ENCODE data around the gene RABL3. TPM values are rescaled to one million over a fixed set of nuclear protein-coding genes. Genes with fewer than 3 reads are reported as not detected.
A peak's percentile ranks its signal among the peaks of the same experiment; 100 is the strongest.

Gene RABL3
- total and polyA plus RNA-seq, 2 of the 4 experiments (the other 2 are of a cell fraction), result 5.3 to 17.0 TPM

DNA sequence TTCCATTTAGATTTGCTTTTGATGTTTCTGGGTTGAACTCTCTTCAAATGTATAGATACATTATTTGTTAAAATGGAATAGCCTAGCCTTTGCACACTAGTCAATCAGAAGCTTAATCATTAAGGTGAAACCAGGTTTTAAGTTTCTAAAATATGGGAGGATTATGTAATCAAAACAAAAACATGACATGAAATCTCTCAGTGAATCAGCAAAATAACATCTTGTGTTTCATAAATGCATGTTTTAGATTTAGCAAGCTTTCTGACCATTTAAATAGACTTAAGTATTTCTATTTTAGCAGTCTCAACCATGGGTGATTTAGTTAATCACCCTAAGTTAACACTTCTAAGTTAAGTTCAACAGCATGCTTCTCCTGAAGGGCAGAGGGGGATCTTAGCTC, 11.5 kb upstream of the RABL3 start:
- no peak overlapping the region for H2BK15ac ChIP-seq (ENCODE audit: low read depth, low read length)
- no peaks in the 10 kb centered on the region for H4K20me1 ChIP-seq (ENCODE audit: insufficient read depth, low read length)
- peaks cover 22 to 24% of the 10 kb centered on the region in 2 experiments for H3K79me1 ChIP-seq (ENCODE audit: low read depth in 1 of 2, low read length in 2 of 2)
- no peak overlapping the region for H3K4ac ChIP-seq (ENCODE audit: low read depth, low read length)
- 0 out of 2 replicates have a peak, but pooled peaks have one; percentile 24 for TF ChIP-seq CEBPB (IDR thresholded peaks at IDR 0.05; ENCODE audit: low read depth, low read length)
- TF ChIP-seq RFX5 (IDR thresholded peaks at IDR 0.05; ENCODE audit: low read depth, low read length), result no peak
- H4K8ac ChIP-seq (ENCODE audit: low read depth in 2 of 2, low read length in 2 of 2), result no peak overlapping the region
- POLR2A ChIA-PET (ENCODE audit: unreplicated experiment), result no interaction called here
- no peak overlapping the region for H3K18ac ChIP-seq (ENCODE audit: low read depth, low read length)
- no peak overlapping the region for H3K14ac ChIP-seq (replicated peaks; ENCODE audit: low read depth, low read length)
- peaks cover 7% of the 10 kb centered on the region for H3K36me3 ChIP-seq (ENCODE audit: control insufficient read depth, insufficient read depth, low read length)
- ATAC-seq (ENCODE audit: low read depth) (no peak), DNase-seq (peak; percentile 27)
- H2BK20ac ChIP-seq (ENCODE audit: low read depth, low read length), result no peak overlapping the region
- no peak overlapping the region for H3K27ac ChIP-seq (ENCODE audit: insufficient read depth, low read length)
- in situ Hi-C loops (cut with MboI; ENCODE audit: low sequenced_read_pairs), result no loop called here
- no peak overlapping the region for H2AFZ ChIP-seq (replicated peaks; ENCODE audit: low read length, poor library complexity)
- no peak overlapping the region for H4K5ac ChIP-seq (ENCODE audit: low read depth, low read length)
- no peak overlapping the region for H2BK5ac ChIP-seq (ENCODE audit: low read depth, low read length, poor library complexity, severe bottlenecking)
- BruUV-seq (replicated peaks), result no TSS peak
- no peak overlapping the region for H3K56ac ChIP-seq (ENCODE audit: extremely low read depth, insufficient read depth, low read length)
- no peaks in the 10 kb centered on the region for H3K27me3 ChIP-seq (ENCODE audit: control insufficient read depth, insufficient read depth, low read length)
- no peak overlapping the region for H3K23ac ChIP-seq (ENCODE audit: low read depth, low read length)
- no peak overlapping the region for H3K4me3 ChIP-seq (ENCODE audit: insufficient read depth, low read depth, low read length)
- no peak overlapping the region for H3K9ac ChIP-seq (ENCODE audit: low read depth, low read length)
- intact Hi-C loops (cut with micrococcal nuclease), result no loop called here
- H3K4me1 ChIP-seq (ENCODE audit: control insufficient read depth, insufficient read depth, low read length), result no peaks in the 10 kb centered on the region; the same call in 1 of the 2 replicates
- H3K9me1 ChIP-seq (ENCODE audit: insufficient read depth, low read length), result no peaks in the 10 kb centered on the region
- CTCF ChIA-PET, result no interaction called here
- H2AK9ac ChIP-seq (replicated peaks; ENCODE audit: low read depth, low read length, poor library complexity), result no peak overlapping the region
- no peak overlapping the region for H3K4me2 ChIP-seq (ENCODE audit: low read depth, low read length)
- H2BK120ac ChIP-seq (ENCODE audit: low read depth, low read length), result no peak overlapping the region
- H4K91ac ChIP-seq (ENCODE audit: insufficient read depth, low read depth, low read length), result no peak overlapping the region
- no peak overlapping the region for H2AK5ac ChIP-seq (ENCODE audit: low read depth, low read length)
- dilution Hi-C loops (cut with HindIII; ENCODE audit: low sequenced_read_pairs, unreplicated experiment), result no loop called here
- H3K9me3 ChIP-seq (ENCODE audit: control insufficient read depth, insufficient read depth, low read length), result no peaks in the 10 kb centered on the region
